Non-pigmented ciliary epithelial cell (primary cell): ENCODE measurements around the gene ALDH1A1.
"Not testable (repeated sequence)": the region's sequence is repeated elsewhere in the genome, so short reads cannot be mapped to it uniquely, and the experiment has no call there.

Experiments used
- DNase-seq: peaks from one replicate; pipeline ENCODE4 v3.0.0-alpha.2; 2010; ENCODE audit warnings: low read depth

Gene ALDH1A1

DNA sequence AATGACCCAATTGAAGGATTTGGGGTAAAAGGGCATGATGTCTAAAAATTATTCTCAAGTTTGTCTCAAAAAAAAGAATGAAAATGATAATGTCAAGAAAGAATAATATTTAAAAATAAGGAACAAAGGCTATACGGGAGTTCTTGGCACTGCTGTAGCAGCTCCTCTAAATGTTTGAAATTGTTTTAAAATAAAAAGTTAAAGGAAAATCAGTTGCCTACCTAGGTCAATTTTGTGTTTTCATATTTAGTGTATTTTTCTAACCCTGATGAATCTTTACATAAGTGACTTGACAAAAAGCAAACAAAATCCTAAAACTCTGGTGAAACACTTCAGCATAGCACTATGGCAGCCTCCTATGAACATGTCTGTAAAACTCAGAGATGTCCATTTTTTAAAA, 56.4 kb downstream of the ALDH1A1 start:
- DNase-seq = no peak

DNA sequence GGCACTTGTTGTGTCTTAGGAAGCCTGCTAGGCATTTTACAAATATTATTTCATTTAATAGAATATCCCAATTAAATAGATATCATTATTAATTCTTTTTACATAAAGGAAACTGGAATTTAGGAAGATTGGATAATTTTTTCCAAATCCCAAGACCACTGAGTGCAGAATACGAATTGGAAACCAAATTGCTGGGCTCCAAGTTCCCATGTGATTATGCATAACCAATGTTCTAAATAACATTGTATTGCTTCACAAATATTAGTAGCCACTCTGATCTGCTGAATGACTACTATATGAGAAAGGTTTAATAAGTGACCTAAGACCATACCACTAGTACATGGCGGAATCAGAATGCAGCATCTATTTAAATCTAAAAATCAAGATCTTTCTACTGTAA, 57.7 kb downstream of the ALDH1A1 start:
- DNase-seq = no peak

DNA sequence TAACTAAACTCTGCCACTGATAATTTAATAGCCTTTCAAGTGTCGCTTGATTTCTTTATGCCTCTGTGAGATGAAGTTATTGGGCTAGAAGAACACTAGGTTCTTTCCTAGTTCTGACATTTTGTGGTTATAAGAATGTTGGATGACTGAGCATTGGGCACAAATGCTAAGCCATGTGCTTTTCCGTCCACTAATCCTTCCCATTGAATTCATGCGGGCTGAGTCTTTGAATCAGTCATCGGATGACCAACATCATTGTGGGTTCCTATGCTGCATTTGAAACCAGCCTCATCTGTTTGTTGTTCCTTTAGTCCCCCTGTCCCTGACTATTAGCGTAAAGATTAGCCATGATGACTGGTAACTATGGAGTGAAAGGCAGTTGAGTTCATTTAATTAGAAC, 58.5 kb downstream of the ALDH1A1 start:
- peak; percentile 89 for DNase-seq

- DNase-seq = no peak
Observed at GRCh38 chr9:72893437-72893836, 59.4 kb downstream of the ALDH1A1 start.

DNA sequence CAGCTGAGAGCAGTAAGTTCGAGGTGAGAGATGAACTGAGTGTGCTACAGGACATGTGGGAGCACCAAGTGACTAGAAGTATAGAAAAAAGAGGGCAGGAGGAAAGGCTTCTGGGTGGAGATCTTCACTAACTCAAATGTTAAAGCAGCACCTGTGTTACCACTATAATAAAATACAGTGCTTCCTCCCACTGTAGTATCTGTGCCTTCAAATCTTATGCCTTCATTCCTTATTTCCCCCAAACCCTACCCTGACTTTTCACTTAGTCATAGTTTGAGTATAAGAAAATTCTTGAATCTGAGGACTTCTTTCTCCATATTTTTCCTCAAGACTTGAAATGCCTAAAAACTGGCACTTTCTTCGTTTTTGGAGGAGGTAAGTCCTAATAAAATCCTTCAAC, 61.8 kb downstream of the ALDH1A1 start:
- DNase-seq = no peak

- DNase-seq = no peak
Observed at GRCh38 chr9:72888943-72889342, 63.9 kb downstream of the ALDH1A1 start.

DNA sequence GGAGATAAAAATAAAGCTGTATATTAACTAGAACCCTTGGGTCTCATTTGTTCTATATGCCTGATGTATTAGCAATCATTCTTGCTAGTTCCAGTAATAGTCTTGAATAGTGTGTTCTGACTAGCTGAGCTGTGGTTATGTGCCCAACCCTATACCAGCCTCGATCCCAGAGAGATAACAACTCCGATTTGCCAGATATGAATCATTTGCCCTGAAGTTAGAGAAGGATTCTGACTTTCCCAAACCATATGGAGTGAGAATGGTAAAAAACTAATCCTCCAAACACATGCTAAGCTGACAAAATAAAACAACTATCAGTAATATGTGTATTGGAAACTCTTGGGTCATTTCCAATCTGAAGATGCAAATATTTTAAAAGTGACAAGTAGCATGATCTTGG, 64.8 kb downstream of the ALDH1A1 start:
- DNase-seq = no peak

DNA sequence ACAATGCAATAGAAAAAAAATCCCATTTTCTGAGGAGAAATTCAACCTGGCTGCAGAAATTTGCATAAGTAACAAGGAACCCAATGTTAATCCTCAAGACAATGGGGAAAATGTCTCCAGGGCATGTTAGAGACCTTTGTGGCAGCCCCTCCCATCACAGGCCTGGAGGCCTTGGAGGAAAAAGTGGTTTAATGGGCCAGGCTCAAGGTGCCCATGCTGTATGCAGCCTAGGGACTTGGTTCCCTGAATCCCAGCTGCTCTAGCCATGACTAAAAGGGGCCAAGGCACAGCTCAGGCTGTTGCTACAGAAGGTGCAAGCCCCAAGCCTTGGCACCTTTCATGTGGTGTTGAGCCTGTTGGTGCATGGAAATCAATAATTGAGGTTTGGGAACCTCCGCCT, 66.5 kb downstream of the ALDH1A1 start:
- no peak for DNase-seq

DNA sequence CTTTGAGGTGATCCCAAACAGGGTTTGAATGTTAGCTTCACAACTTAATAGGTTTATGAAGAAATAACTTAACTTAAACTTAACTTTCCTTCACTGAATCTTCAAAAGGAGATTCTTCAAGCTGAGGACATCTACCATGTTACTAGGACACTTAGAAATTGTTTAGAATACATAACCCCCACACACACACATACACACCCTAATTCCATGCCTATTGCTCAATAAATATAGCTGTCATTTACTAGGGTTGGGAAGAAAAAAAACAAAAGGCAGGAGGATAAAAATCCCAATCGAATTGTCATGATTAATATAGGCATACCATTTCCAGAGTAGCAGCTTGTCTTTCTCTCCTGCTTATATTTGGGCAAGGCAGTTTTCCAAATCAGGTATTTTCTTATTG, 68.3 kb downstream of the ALDH1A1 start:
- no peak for DNase-seq

- no peak for DNase-seq
Observed at GRCh38 chr9:72883875-72884274, 69.0 kb downstream of the ALDH1A1 start.

DNA sequence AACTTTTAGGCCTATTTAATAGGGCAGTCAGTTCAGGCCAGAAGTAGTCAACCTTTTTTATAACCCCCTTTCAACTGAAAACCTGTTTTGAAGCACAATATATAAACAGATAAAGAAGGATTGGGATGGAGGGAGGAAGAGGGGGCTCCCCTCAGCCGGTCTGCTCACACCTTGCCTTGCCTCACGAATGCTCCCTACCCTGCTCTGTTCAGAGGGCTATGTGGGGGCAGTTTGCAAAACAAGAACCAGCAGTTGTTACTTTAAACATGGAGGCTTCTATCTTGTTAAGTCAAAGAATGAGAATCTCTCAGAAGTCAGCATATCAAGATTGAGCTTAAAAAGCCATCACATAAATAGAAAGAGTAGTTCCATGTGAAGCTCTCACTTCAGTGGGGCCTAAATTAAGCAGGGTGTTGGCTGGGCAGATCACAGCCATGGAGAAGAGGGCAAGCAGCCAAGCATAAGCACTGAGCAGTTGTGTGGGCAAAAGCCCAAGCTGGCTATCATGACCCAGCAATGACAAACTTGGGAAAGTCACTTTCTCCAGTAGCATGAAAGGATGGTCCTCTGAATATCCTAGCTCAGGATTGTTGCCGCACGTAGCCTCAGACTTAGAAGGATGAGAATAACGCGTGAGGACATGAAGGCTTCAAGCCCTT, 70.6 kb downstream of the ALDH1A1 start:
- DNase-seq = no peak

- no peak for DNase-seq
Observed at GRCh38 chr9:72880821-72881220, 72.0 kb downstream of the ALDH1A1 start.

DNA sequence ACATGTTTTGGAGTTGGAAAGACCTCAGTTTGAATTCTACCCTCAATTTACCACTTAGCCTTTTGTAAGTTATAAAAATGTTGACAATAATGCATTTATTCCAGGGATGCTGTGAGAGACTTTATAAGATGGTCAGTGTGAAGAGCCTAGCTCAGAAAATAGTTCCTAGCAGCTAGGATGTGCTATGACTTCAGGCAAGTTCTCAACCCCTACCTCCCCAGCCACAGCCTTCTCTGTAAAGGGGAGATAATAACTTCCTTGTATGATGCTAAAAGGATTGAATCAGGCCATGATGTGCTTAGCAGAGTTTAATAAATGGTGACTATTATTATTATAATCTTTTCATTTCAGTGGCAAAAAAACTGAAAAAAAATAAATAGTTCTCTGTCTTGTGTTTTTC, 77.6 kb downstream of the ALDH1A1 start:
- no peak for DNase-seq

- no peak for DNase-seq
Observed at GRCh38 chr9:72874344-72874743, 78.5 kb downstream of the ALDH1A1 start.

- DNase-seq = no peak
Observed at GRCh38 chr9:72873456-72873855, 79.4 kb downstream of the ALDH1A1 start.

- no peak for DNase-seq
Observed at GRCh38 chr9:72872718-72873117, 80.1 kb downstream of the ALDH1A1 start.

DNA sequence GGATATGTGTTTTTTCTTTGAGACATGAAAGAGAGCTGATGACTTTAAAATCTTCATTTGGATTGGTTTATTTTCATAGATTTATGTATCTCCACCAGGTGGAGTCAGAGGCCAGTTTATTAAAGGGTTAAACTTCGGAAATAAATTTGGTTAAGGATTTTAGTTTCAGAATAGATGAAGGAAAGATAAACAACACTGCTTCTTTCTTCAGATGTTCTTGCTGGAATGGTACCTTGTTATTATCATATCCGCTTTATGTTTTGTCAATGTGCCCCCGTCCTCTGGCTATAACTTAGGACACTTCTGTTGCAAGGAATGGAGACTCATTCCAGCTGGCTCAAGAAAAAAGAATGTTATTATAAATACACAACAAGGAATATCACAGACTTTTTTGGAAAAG, 81.2 kb downstream of the ALDH1A1 start:
- DNase-seq = no peak

DNA sequence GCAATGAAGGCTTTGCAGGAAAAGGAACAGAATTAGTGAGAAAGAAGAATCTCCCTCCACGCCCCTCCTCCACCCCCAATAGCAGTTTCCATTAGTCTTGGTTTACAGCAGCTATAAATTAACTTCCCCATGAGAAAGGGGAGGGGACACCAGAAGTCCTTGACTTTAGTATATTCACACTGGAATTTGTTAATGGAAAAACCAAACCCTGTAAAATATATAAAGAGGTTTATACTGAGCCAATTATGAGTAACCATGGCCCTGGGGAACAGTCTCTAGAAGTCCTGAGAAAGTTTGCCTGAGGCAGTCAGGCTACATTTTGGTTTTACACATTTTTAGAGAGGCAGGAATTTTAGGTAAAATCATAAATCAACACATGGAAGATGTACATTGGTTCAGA, 88.5 kb downstream of the ALDH1A1 start:
- DNase-seq = no peak

GRCh38 chr9:72863456-72864094, 89.3 kb downstream of the ALDH1A1 start:
- no peak for DNase-seq

GRCh38 chr9:72862788-72863187, 90.1 kb downstream of the ALDH1A1 start:
- not testable (repeated sequence) for DNase-seq

- DNase-seq = no peak
Observed at GRCh38 chr9:72858089-72858912, 94.6 kb downstream of the ALDH1A1 start.

GRCh38 chr9:72857624-72857996, 95.2 kb downstream of the ALDH1A1 start:
- DNase-seq = no peak

DNA sequence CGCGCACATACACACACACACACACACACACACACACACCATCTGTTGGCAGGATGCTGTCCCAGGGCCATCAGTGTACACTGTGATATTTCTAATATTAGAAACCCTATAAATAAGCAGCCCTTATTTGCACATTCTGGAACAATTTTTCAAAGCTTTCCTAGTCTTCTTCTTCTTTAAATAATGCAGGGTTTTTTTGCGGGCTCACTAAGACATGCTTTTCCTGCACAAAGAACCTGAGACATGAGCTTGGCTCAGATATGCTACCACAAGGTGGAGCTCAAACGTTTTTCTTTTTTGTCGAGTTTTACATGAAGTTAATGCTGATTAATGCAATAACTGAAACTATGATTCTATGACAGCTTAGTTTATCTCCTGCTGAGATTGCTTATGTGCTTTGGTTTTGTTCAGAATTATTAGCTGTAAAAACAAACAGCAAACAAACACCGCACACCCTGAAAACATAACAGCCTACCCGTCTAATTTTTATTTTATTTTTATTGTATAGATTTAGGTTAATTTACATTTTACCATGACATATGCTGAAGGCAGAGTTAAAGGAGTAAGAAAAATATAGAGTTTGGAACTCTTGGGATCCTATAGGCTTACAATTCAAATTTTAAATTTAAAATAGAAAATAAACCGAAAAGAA, 95.8 kb downstream of the ALDH1A1 start:
- DNase-seq = no peak
